Liver (tissue), 9 donors: Measurements from ENCODE around the gene SYNJ1. TPM values are rescaled to one million over a fixed set of nuclear protein-coding genes. Genes with fewer than 3 reads are reported as not detected.

Experiments
- DNase-seq: peaks from one replicate; pipeline ENCODE4 v3.0.0-alpha.2; 2017; ENCODE audit warnings: low spot score
- H3K27ac ChIP-seq, 2 donors: one replicate each; pipeline ENCODE4 v1.7.0; 2013; ENCODE audit warnings: inconsistent platforms in 2 of 2, low read length in 2 of 2, control low read depth in 1 of 2, low read depth in 1 of 2, mild to moderate bottlenecking in 1 of 2
- H3K27me3 ChIP-seq, 4 donors: one replicate each; pipeline versions ENCODE4 v1.6.1 to v1.7.0; 2013; ENCODE audit warnings: low read length in 3 of 4, inconsistent platforms in 1 of 4, mild to moderate bottlenecking in 1 of 4, moderate library complexity in 1 of 4; ENCODE audit not compliant: control insufficient read depth in 4 of 4, insufficient read depth in 4 of 4
- H3K36me3 ChIP-seq, 4 donors: one replicate each; pipeline versions ENCODE4 v1.6.1 to v1.7.0; 2013; ENCODE audit warnings: low read length in 3 of 4, mild to moderate bottlenecking in 3 of 4, low read depth in 1 of 4, moderate library complexity in 1 of 4; ENCODE audit not compliant: control insufficient read depth in 4 of 4, insufficient read depth in 3 of 4
- H3K4me1 ChIP-seq, 4 donors: one replicate each; pipeline versions ENCODE4 v1.6.1 to v1.7.0; 2013; ENCODE audit warnings: low read length in 3 of 4, mild to moderate bottlenecking in 3 of 4, moderate library complexity in 1 of 4; ENCODE audit not compliant: control insufficient read depth in 4 of 4, insufficient read depth in 4 of 4
- H3K4me3 ChIP-seq, 3 donors: one replicate each; pipeline versions ENCODE4 v1.6.1 to v1.7.0; 2013; ENCODE audit warnings: low read length in 3 of 3, control low read depth in 1 of 3, low read depth in 1 of 3, mild to moderate bottlenecking in 1 of 3
- H3K9ac ChIP-seq, 2 donors: one replicate each; pipeline ENCODE4 v1.7.0; 2013; ENCODE audit warnings: low read length in 2 of 2, mild to moderate bottlenecking in 2 of 2, moderate library complexity in 2 of 2, control low read depth in 1 of 2, low read depth in 1 of 2
- H3K9me3 ChIP-seq, 4 donors: one replicate each; pipeline versions ENCODE4 v1.6.1 to v1.7.0; 2013; ENCODE audit warnings: low read length in 3 of 4; ENCODE audit not compliant: control insufficient read depth in 4 of 4
- ATF3 ChIP-seq: IDR thresholded peaks from 2 replicates; pipeline ENCODE4 v1.6.1; 2016; ENCODE audit warnings: antibody characterized with exemption
- EGR1 ChIP-seq, 2 donors: IDR thresholded peaks; 2 replicates each; pipeline ENCODE4 v1.6.1; 2016 to 2018; ENCODE audit warnings: antibody characterized with exemption in 2 of 2, low read depth in 2 of 2
- FOXA1 ChIP-seq: IDR thresholded peaks from 2 replicates; pipeline ENCODE4 v1.6.1; 2016; ENCODE audit warnings: antibody characterized with exemption
- FOXA2 ChIP-seq: IDR thresholded peaks from 2 replicates; pipeline ENCODE4 v1.6.1; 2016; ENCODE audit warnings: antibody characterized with exemption
- GABPA ChIP-seq, 2 donors: IDR thresholded peaks in 1 of 2; conservative IDR thresholded peaks in 1 of 2; 2 replicates each; pipeline ENCODE4 v1.6.1; 2016; ENCODE audit warnings: antibody characterized with exemption in 2 of 2, mild to moderate bottlenecking in 1 of 2, moderate library complexity in 1 of 2
- HNF4A ChIP-seq, 2 donors: conservative IDR thresholded peaks; 2 replicates each; pipeline ENCODE4 v1.6.1; 2016; ENCODE audit warnings: antibody characterized with exemption in 2 of 2, mild to moderate bottlenecking in 2 of 2
- HNF4G ChIP-seq: IDR thresholded peaks from 2 replicates; pipeline ENCODE4 v1.6.1; 2016; ENCODE audit warnings: antibody characterized with exemption
- JUND ChIP-seq, 2 donors: IDR thresholded peaks; 2 replicates each; pipeline ENCODE4 v1.6.1; 2016; ENCODE audit warnings: antibody characterized with exemption in 2 of 2
- NR2F2 ChIP-seq: IDR thresholded peaks from 2 replicates; pipeline ENCODE4 v1.6.1; 2016; ENCODE audit warnings: antibody characterized with exemption
- RAD21 ChIP-seq, 2 donors: IDR thresholded peaks; 2 replicates each; pipeline ENCODE4 v1.6.1; 2016; ENCODE audit warnings: antibody characterized with exemption in 2 of 2, mild to moderate bottlenecking in 2 of 2
- RXRA ChIP-seq, 2 donors: IDR thresholded peaks; 2 replicates each; pipeline ENCODE4 v1.6.1; 2017 to 2018; ENCODE audit warnings: antibody characterized with exemption in 2 of 2, mild to moderate bottlenecking in 1 of 2
- SP1 ChIP-seq: IDR thresholded peaks from 2 replicates; pipeline ENCODE4 v1.6.1; 2018; ENCODE audit warnings: antibody characterized with exemption, mild to moderate bottlenecking
- TAF1 ChIP-seq: conservative IDR thresholded peaks from 2 replicates; pipeline ENCODE4 v1.6.1; 2016; ENCODE audit warnings: antibody characterized with exemption, mild to moderate bottlenecking
- YY1 ChIP-seq: IDR thresholded peaks from 2 replicates; pipeline ENCODE4 v1.6.1; 2016; ENCODE audit warnings: antibody characterized with exemption, mild to moderate bottlenecking
- ZBTB33 ChIP-seq: IDR thresholded peaks from 2 replicates; pipeline ENCODE4 v1.6.1; 2016; ENCODE audit warnings: antibody characterized with exemption
- WGBS: extraction: QIAGEN DNeasy Blood & Tissue Kit; methylation state at CpG from one replicate; pipeline ENCODE4 v1.1.7; 2013; 5-methylcytosine and 5-hydroxymethylcytosine counted together
- polyA plus RNA-seq, 2 donors: library from polyadenylated mRNA; stranded (reverse) in 1 of 2; unstranded in 1 of 2; fragments of 200-250 nt in 1 of 2; fragments of >200 nt in 1 of 2; fragmentation: Nextera tagmentation in 1 of 2; extraction: Ambion mirVana in 1 of 2; gene quantifications; one replicate each; pipeline versions ENCODE4 v1.2.1 to v1.2.3, GENCODE V29; 2013 to 2015
- total RNA-seq, 2 donors: library from RNA; depleted of rRNA; stranded (reverse); fragments of >200 nt; gene quantifications; one replicate each; pipeline ENCODE4 v1.2.3, GENCODE V29; 2014
- TF ChIP-seq, protein P1 (sequence below): fragments of 150-350 bp; IDR thresholded peaks from 2 replicates; pipeline ENCODE4 v1.5.1; 2017; ENCODE audit warnings: improper control_type of control experiment, low read depth, low read length; ENCODE audit not compliant: missing input control
- TF ChIP-seq, protein P2 (sequence below): IDR thresholded peaks from 2 replicates; pipeline ENCODE4 v1.6.1; 2016; ENCODE audit warnings: antibody characterized with exemption, mild to moderate bottlenecking
- TF ChIP-seq, protein P3 (sequence below): IDR thresholded peaks from 2 replicates; pipeline ENCODE4 v1.6.1; 2016; ENCODE audit warnings: antibody characterized with exemption
- donor health status: healthy.
- donor health status: healthy.
- donor health status: healthy.
- donor health status: healthy.
- donor health status: healthy.

SYNJ1 gene
- total and polyA plus RNA-seq, 4 donors: 2.5 to 7.2 (median 5.0) TPM

DNA sequence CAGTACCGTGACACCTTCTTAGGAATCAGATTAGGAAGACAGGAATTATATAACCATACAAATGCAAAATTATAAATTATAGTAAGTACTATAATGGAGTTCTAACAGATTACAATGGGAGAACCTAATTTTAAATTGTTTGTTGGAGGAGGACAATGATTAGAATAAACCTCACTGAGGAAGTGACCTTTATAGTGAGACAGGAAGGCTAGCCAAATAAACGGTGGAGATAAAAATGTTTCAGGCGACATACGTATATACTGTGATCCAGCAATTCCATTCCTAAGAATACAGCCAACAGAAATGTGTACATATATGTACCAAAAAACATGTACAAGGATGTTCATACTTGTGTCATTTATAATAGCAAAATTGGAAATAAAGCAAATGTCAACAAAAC is 15.2 kb downstream of the SYNJ1 start:
- peaks cover 0 to 2% (median 0%) of the 10 kb centered on the region in 4 donors for H3K36me3 ChIP-seq
- DNase-seq: no peak
- no peak overlapping the region for H3K9ac ChIP-seq
- H3K27me3 ChIP-seq: no peaks in the 10 kb centered on the region
- H3K4me1 ChIP-seq: no peaks in the 10 kb centered on the region
- H3K27ac ChIP-seq: no peak overlapping the region
- no peaks in the 10 kb centered on the region for H3K9me3 ChIP-seq
- TF ChIP-seq, protein P1, sequence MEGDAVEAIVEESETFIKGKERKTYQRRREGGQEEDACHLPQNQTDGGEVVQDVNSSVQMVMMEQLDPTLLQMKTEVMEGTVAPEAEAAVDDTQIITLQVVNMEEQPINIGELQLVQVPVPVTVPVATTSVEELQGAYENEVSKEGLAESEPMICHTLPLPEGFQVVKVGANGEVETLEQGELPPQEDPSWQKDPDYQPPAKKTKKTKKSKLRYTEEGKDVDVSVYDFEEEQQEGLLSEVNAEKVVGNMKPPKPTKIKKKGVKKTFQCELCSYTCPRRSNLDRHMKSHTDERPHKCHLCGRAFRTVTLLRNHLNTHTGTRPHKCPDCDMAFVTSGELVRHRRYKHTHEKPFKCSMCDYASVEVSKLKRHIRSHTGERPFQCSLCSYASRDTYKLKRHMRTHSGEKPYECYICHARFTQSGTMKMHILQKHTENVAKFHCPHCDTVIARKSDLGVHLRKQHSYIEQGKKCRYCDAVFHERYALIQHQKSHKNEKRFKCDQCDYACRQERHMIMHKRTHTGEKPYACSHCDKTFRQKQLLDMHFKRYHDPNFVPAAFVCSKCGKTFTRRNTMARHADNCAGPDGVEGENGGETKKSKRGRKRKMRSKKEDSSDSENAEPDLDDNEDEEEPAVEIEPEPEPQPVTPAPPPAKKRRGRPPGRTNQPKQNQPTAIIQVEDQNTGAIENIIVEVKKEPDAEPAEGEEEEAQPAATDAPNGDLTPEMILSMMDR: no peak
- no peak for TF ChIP-seq EGR1 (IDR thresholded peaks at IDR 0.05; ENCODE audit: low read depth in 2 of 2)
- TF ChIP-seq, protein P2, sequence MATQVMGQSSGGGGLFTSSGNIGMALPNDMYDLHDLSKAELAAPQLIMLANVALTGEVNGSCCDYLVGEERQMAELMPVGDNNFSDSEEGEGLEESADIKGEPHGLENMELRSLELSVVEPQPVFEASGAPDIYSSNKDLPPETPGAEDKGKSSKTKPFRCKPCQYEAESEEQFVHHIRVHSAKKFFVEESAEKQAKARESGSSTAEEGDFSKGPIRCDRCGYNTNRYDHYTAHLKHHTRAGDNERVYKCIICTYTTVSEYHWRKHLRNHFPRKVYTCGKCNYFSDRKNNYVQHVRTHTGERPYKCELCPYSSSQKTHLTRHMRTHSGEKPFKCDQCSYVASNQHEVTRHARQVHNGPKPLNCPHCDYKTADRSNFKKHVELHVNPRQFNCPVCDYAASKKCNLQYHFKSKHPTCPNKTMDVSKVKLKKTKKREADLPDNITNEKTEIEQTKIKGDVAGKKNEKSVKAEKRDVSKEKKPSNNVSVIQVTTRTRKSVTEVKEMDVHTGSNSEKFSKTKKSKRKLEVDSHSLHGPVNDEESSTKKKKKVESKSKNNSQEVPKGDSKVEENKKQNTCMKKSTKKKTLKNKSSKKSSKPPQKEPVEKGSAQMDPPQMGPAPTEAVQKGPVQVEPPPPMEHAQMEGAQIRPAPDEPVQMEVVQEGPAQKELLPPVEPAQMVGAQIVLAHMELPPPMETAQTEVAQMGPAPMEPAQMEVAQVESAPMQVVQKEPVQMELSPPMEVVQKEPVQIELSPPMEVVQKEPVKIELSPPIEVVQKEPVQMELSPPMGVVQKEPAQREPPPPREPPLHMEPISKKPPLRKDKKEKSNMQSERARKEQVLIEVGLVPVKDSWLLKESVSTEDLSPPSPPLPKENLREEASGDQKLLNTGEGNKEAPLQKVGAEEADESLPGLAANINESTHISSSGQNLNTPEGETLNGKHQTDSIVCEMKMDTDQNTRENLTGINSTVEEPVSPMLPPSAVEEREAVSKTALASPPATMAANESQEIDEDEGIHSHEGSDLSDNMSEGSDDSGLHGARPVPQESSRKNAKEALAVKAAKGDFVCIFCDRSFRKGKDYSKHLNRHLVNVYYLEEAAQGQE: no peak
- TF ChIP-seq YY1: no peak
- TF ChIP-seq FOXA1: no peak
- TF ChIP-seq ATF3: no peak
- no peak for TF ChIP-seq RXRA (IDR thresholded peaks at IDR 0.05)
- no peak for TF ChIP-seq HNF4A (conservative IDR thresholded peaks at IDR 0.05)
- TF ChIP-seq HNF4G: no peak
- no peak for TF ChIP-seq RAD21 (IDR thresholded peaks at IDR 0.05)
- TF ChIP-seq TAF1: no peak
- no peak for TF ChIP-seq SP1
- TF ChIP-seq, protein P3, sequence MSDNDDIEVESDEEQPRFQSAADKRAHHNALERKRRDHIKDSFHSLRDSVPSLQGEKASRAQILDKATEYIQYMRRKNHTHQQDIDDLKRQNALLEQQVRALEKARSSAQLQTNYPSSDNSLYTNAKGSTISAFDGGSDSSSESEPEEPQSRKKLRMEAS: no peak
- TF ChIP-seq GABPA (IDR thresholded peaks at IDR 0.05 in 1 of 2, conservative IDR thresholded peaks at IDR 0.05 in 1 of 2): no peak
- TF ChIP-seq JUND (IDR thresholded peaks at IDR 0.05): no peak
- no peak overlapping the region for H3K4me3 ChIP-seq
- WGBS: 86% methylated on average over 4 of the region's 4 CpGs

DNA sequence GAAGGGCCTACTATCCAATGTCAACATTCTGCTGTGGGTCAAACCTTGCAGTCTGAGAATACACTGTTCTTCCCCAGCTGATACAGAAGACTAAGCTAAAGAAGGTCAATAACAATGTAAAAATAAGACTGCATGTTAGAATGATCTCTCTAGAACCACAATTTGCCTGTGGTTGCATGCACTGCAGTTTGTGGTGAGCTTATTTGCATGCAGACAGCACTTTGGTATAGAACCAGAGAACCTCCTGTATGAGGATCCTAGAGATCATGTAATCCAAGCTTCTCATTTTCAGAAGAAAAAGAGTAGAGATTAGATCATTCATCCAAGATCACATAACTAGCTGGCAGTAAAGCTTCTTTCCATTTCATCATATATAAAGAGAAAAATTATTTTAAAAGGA is 15.8 kb downstream of the SYNJ1 start:
- Histone ChIP-seq H3K9me3 (no peaks in the 10 kb centered on the region), H3K9ac (no peak overlapping the region), H3K4me3 (no peak overlapping the region), H3K36me3 (no peaks in the 10 kb centered on the region), H3K27me3 (no peaks in the 10 kb centered on the region), H3K4me1 (no peaks in the 10 kb centered on the region), H3K27ac (no peak overlapping the region)
- TF ChIP-seq FOXA1: no peak
- TF ChIP-seq NR2F2: no peak
- TF ChIP-seq FOXA2: no peak
- no peak for TF ChIP-seq YY1
- TF ChIP-seq RAD21 (IDR thresholded peaks at IDR 0.05): no peak
- no peak for TF ChIP-seq ZBTB33
- TF ChIP-seq SP1: no peak
- TF ChIP-seq HNF4G: no peak
- no peak for TF ChIP-seq ATF3
- TF ChIP-seq, protein P3: no peak
- no peak for TF ChIP-seq TAF1
- no peak for TF ChIP-seq JUND (IDR thresholded peaks at IDR 0.05)
- DNase-seq: no peak
